ENCODE data around the gene IL32. TPM values are rescaled to one million over a fixed set of nuclear protein-coding genes. Genes with fewer than 3 reads are reported as not detected.
A peak's percentile ranks its signal among the peaks of the same experiment; 100 is the strongest.

IL32 gene
- total RNA-seq, 1 experiment from 2014 or later = 4.7 TPM

DNA sequence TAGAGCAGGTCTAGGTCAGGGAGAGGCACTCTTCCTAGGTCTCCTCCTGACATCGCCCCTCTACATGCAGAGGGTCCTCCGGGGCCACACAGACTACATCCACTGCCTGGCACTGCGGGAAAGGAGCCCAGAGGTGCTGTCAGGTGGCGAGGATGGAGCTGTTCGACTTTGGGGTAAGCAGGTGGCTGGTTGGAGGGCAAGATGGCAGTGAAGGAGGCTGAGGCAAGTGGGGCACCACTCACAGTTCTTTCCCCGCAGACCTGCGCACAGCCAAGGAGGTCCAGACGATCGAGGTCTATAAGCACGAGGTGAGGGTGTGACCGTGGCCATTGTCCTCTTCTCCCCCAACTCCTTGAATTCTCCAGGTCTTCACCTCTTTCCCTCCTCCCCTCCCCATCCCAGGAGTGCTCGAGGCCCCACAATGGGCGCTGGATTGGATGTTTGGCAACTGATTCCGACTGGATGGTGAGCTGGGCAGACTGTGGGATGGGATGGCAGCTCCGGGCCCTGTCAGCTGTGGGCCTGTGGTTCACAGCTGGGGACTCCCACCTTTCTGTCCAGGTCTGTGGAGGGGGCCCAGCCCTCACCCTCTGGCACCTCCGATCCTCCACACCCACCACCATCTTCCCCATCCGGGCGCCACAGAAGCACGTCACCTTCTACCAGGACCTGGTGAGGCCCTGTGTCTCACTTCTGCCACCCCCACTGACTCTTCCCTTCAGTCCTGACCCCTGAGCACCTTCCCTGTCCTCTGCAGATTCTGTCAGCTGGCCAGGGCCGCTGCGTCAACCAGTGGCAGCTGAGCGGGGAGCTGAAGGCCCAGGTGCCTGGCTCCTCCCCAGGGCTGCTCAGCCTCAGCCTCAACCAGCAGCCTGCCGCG, 38.6 kb upstream of the IL32 start (continued):
- TF ChIP-seq, protein P1, sequence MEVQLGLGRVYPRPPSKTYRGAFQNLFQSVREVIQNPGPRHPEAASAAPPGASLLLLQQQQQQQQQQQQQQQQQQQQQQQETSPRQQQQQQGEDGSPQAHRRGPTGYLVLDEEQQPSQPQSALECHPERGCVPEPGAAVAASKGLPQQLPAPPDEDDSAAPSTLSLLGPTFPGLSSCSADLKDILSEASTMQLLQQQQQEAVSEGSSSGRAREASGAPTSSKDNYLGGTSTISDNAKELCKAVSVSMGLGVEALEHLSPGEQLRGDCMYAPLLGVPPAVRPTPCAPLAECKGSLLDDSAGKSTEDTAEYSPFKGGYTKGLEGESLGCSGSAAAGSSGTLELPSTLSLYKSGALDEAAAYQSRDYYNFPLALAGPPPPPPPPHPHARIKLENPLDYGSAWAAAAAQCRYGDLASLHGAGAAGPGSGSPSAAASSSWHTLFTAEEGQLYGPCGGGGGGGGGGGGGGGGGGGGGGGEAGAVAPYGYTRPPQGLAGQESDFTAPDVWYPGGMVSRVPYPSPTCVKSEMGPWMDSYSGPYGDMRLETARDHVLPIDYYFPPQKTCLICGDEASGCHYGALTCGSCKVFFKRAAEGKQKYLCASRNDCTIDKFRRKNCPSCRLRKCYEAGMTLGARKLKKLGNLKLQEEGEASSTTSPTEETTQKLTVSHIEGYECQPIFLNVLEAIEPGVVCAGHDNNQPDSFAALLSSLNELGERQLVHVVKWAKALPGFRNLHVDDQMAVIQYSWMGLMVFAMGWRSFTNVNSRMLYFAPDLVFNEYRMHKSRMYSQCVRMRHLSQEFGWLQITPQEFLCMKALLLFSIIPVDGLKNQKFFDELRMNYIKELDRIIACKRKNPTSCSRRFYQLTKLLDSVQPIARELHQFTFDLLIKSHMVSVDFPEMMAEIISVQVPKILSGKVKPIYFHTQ (CRISPR knock-in tag; IDR thresholded peaks at IDR 0.05) = no peak

DNA sequence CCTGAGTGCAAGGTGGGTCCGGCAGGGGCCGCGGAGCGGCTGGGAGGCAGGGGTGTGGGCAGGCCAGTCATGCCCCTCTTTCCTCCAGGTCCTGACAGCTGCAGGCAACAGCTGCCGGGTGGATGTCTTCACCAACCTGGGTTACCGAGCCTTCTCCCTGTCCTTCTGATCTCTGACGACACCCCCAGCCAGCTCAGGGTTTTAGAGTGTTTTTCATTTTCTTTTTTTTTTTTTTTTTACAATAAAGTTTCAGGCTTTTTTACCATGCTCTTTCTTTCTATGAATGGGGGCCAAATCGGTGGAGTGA, 38.0 kb upstream of the IL32 start:
- H3K27me3 Mint-ChIP-seq (ENCODE audit: low read depth) = no peaks in the 10 kb centered on the region
- H3K9me3 Mint-ChIP-seq = no peaks in the 10 kb centered on the region
- peaks cover 31% of the 10 kb centered on the region for H3K4me1 Mint-ChIP-seq
- H3K36me3 Mint-ChIP-seq = peaks cover 23% of the 10 kb centered on the region
- no peak for ATAC-seq
- no peak overlapping the region for H3K27ac Mint-ChIP-seq
- CTCF ChIA-PET = interaction anchor here (0.6 to 9.8 kb wide), 42 partner anchors 7 to 305 kb away, joined by 3 to 355 read pairs (median 8); partner anchors contain the start of genes BICDL2, CLDN6, CLDN9 and FLYWCH2
- POLR2A ChIA-PET = interaction anchor here (0.5 to 17.1 kb wide), 18 partner anchors 8 to 1511 kb away, joined by 3 to 502 read pairs (median 5); partner anchors contain the start of genes BICDL2, CLDN6, CLDN9 and TNFRSF12A
- peak overlapping the region; percentile 36; the same call in 1 of the 2 replicates for H3K4me3 Mint-ChIP-seq
- no peak for DNase-seq (ENCODE audit: low spot score)
- no peak for TF ChIP-seq ZNF416 (CRISPR knock-in tag; IDR thresholded peaks at IDR 0.05)
- no peak for TF ChIP-seq ZBTB21 (CRISPR knock-in tag; IDR thresholded peaks at IDR 0.05; ENCODE audit: borderline replicate concordance)
- TF ChIP-seq, protein P2, sequence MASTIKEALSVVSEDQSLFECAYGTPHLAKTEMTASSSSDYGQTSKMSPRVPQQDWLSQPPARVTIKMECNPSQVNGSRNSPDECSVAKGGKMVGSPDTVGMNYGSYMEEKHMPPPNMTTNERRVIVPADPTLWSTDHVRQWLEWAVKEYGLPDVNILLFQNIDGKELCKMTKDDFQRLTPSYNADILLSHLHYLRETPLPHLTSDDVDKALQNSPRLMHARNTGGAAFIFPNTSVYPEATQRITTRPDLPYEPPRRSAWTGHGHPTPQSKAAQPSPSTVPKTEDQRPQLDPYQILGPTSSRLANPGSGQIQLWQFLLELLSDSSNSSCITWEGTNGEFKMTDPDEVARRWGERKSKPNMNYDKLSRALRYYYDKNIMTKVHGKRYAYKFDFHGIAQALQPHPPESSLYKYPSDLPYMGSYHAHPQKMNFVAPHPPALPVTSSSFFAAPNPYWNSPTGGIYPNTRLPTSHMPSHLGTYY (CRISPR knock-in tag; IDR thresholded peaks at IDR 0.05) = no peak
- no peak for TF ChIP-seq NFATC4 (CRISPR knock-in tag; IDR thresholded peaks at IDR 0.05)
- no peak for TF ChIP-seq ZNF121 (CRISPR knock-in tag; IDR thresholded peaks at IDR 0.05)
- TF ChIP-seq, protein P3, sequence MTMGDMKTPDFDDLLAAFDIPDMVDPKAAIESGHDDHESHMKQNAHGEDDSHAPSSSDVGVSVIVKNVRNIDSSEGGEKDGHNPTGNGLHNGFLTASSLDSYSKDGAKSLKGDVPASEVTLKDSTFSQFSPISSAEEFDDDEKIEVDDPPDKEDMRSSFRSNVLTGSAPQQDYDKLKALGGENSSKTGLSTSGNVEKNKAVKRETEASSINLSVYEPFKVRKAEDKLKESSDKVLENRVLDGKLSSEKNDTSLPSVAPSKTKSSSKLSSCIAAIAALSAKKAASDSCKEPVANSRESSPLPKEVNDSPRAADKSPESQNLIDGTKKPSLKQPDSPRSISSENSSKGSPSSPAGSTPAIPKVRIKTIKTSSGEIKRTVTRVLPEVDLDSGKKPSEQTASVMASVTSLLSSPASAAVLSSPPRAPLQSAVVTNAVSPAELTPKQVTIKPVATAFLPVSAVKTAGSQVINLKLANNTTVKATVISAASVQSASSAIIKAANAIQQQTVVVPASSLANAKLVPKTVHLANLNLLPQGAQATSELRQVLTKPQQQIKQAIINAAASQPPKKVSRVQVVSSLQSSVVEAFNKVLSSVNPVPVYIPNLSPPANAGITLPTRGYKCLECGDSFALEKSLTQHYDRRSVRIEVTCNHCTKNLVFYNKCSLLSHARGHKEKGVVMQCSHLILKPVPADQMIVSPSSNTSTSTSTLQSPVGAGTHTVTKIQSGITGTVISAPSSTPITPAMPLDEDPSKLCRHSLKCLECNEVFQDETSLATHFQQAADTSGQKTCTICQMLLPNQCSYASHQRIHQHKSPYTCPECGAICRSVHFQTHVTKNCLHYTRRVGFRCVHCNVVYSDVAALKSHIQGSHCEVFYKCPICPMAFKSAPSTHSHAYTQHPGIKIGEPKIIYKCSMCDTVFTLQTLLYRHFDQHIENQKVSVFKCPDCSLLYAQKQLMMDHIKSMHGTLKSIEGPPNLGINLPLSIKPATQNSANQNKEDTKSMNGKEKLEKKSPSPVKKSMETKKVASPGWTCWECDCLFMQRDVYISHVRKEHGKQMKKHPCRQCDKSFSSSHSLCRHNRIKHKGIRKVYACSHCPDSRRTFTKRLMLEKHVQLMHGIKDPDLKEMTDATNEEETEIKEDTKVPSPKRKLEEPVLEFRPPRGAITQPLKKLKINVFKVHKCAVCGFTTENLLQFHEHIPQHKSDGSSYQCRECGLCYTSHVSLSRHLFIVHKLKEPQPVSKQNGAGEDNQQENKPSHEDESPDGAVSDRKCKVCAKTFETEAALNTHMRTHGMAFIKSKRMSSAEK (CRISPR knock-in tag; IDR thresholded peaks at IDR 0.05; ENCODE audit: borderline replicate concordance) = no peak
- TF ChIP-seq EMX1 (CRISPR knock-in tag; IDR thresholded peaks at IDR 0.05) = no peak
- TF ChIP-seq NR1H2 (CRISPR knock-in tag; IDR thresholded peaks at IDR 0.05) = no peak
- TF ChIP-seq IRF2 (CRISPR knock-in tag; IDR thresholded peaks at IDR 0.05; ENCODE audit: borderline replicate concordance, low read depth) = no peak
- TF ChIP-seq, protein P4, sequence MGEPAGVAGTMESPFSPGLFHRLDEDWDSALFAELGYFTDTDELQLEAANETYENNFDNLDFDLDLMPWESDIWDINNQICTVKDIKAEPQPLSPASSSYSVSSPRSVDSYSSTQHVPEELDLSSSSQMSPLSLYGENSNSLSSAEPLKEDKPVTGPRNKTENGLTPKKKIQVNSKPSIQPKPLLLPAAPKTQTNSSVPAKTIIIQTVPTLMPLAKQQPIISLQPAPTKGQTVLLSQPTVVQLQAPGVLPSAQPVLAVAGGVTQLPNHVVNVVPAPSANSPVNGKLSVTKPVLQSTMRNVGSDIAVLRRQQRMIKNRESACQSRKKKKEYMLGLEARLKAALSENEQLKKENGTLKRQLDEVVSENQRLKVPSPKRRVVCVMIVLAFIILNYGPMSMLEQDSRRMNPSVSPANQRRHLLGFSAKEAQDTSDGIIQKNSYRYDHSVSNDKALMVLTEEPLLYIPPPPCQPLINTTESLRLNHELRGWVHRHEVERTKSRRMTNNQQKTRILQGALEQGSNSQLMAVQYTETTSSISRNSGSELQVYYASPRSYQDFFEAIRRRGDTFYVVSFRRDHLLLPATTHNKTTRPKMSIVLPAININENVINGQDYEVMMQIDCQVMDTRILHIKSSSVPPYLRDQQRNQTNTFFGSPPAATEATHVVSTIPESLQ (CRISPR knock-in tag; IDR thresholded peaks at IDR 0.05) = no peak
- TF ChIP-seq, protein P1 (CRISPR knock-in tag; IDR thresholded peaks at IDR 0.05) = no peak
- TF ChIP-seq ZNF232 (CRISPR knock-in tag; IDR thresholded peaks at IDR 0.05) = no peak
- no peak for TF ChIP-seq HMGA2 (CRISPR knock-in tag; IDR thresholded peaks at IDR 0.05)
- no peak for TF ChIP-seq ETV6 (CRISPR knock-in tag; IDR thresholded peaks at IDR 0.05)
- TF ChIP-seq, protein P5, sequence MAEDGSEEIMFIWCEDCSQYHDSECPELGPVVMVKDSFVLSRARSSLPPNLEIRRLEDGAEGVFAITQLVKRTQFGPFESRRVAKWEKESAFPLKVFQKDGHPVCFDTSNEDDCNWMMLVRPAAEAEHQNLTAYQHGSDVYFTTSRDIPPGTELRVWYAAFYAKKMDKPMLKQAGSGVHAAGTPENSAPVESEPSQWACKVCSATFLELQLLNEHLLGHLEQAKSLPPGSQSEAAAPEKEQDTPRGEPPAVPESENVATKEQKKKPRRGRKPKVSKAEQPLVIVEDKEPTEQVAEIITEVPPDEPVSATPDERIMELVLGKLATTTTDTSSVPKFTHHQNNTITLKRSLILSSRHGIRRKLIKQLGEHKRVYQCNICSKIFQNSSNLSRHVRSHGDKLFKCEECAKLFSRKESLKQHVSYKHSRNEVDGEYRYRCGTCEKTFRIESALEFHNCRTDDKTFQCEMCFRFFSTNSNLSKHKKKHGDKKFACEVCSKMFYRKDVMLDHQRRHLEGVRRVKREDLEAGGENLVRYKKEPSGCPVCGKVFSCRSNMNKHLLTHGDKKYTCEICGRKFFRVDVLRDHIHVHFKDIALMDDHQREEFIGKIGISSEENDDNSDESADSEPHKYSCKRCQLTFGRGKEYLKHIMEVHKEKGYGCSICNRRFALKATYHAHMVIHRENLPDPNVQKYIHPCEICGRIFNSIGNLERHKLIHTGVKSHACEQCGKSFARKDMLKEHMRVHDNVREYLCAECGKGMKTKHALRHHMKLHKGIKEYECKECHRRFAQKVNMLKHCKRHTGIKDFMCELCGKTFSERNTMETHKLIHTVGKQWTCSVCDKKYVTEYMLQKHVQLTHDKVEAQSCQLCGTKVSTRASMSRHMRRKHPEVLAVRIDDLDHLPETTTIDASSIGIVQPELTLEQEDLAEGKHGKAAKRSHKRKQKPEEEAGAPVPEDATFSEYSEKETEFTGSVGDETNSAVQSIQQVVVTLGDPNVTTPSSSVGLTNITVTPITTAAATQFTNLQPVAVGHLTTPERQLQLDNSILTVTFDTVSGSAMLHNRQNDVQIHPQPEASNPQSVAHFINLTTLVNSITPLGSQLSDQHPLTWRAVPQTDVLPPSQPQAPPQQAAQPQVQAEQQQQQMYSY (CRISPR knock-in tag; IDR thresholded peaks at IDR 0.05) = no peak
- no peak for TF ChIP-seq SOX15 (CRISPR knock-in tag; IDR thresholded peaks at IDR 0.05)

Data from WTC11 (cell line).